SU-DHL-6 (cell line): Measurements from ENCODE around the gene EXD3.

Experiments
- H2AFZ ChIP-seq: fragments of 200-600 bp; sonication (generic); 2 replicates; pipeline ENCODE4 v1.6.1; 2014; ENCODE audit warnings: low read depth, mild to moderate bottlenecking, moderate library complexity, mixed read lengths, antibody characterized with exemption, low read length; ENCODE audit not compliant: severe bottlenecking
- H3F3A ChIP-seq: fragments of 200-600 bp; shearing (Covaris generic); 2 replicates; pipeline ENCODE4 v1.6.0; 2016; ENCODE audit warnings: antibody characterized with exemption, mild to moderate bottlenecking; ENCODE audit not compliant: insufficient read depth
- H3K27ac ChIP-seq: fragments of 200-600 bp; sonication (generic); 2 replicates; pipeline ENCODE4 v1.5.1; 2016; ENCODE audit warnings: low read depth, mild to moderate bottlenecking, low read length, moderate library complexity, mixed read lengths
- H3K27me3 ChIP-seq: fragments of 200-600 bp; sonication (generic), shearing (Covaris generic); 2 replicates; pipeline ENCODE4 v1.6.0; 2014; ENCODE audit warnings: mild to moderate bottlenecking, low read length
- H3K36me3 ChIP-seq: fragments of 200-600 bp; sonication (generic); 2 replicates; pipeline ENCODE4 v1.6.1; 2014; ENCODE audit warnings: mild to moderate bottlenecking, low read length, mixed read lengths
- H3K4me2 ChIP-seq: fragments of 300-600, 200-600 bp; shearing (Covaris generic), sonication (generic); 2 replicates; pipeline ENCODE4 v1.6.0; 2014; ENCODE audit warnings: low read length, low read depth, mild to moderate bottlenecking; ENCODE audit not compliant: poor library complexity, severe bottlenecking
- H3K4me3 ChIP-seq: fragments of 200-600 bp; sonication (generic); 2 replicates; pipeline ENCODE4 v1.5.1; 2014; ENCODE audit warnings: antibody characterized with exemption, low read length, mild to moderate bottlenecking, mixed read lengths; ENCODE audit not compliant: insufficient read depth, poor library complexity, severe bottlenecking
- H3K79me2 ChIP-seq: fragments of 200-600 bp; sonication (generic); 2 replicates; pipeline ENCODE4 v1.6.1; 2014; ENCODE audit warnings: mild to moderate bottlenecking, low read length, moderate library complexity; ENCODE audit not compliant: insufficient read depth
- H3K9ac ChIP-seq: fragments of 200-600 bp; sonication (generic); 2 replicates; pipeline ENCODE4 v1.7.0; 2014; ENCODE audit warnings: mild to moderate bottlenecking, low read length
- H3K9me2 ChIP-seq: fragments of 200-600 bp; sonication (generic); replicated peaks from 2 replicates; pipeline ENCODE4 v1.6.1; 2014; ENCODE audit warnings: low read length; ENCODE audit not compliant: insufficient read depth
- H3K9me3 ChIP-seq: fragments of 200-600 bp; sonication (generic); 2 replicates; pipeline ENCODE4 v1.6.1; 2014; ENCODE audit warnings: low read length, mixed read lengths; ENCODE audit not compliant: insufficient read depth
- H4K20me1 ChIP-seq: fragments of 200-600 bp; sonication (generic); 2 replicates; pipeline ENCODE4 v1.6.1; 2014; ENCODE audit warnings: low read depth, mild to moderate bottlenecking, antibody characterized with exemption, low read length, moderate library complexity, mixed read lengths
- CTCF ChIP-seq: fragments of 200-600 bp; sonication (generic); IDR thresholded peaks from one replicate; pipeline ENCODE4 v1.5.1; 2017; ENCODE audit warnings: antibody characterized with exemption, mild to moderate bottlenecking, low read length, moderate library complexity; ENCODE audit not compliant: insufficient read depth, poor library complexity, severe bottlenecking
- EZH2phosphoT487 ChIP-seq: fragments of 200-600 bp; sonication (generic), shearing (Covaris generic); conservative IDR thresholded peaks from 2 replicates; pipeline ENCODE4 v1.6.1; 2018; ENCODE audit warnings: mild to moderate bottlenecking, antibody characterized with exemption, low read length, moderate library complexity, mixed read lengths

EXD3 gene

GRCh38 chr9:137415451-137415850, 7.5 kb downstream of the EXD3 start:
- Histone ChIP-seq H3K4me3 (no peak overlapping the region), H2AFZ (no peak overlapping the region), H3K9me3 (no peaks in the 10 kb centered on the region), H3K79me2 (no peaks in the 10 kb centered on the region), H3K9me2 (no peaks in the 10 kb centered on the region), H3K27ac (no peak overlapping the region), H3K36me3 (no peaks in the 10 kb centered on the region), H3F3A (no peaks in the 10 kb centered on the region), H3K4me2 (no peak overlapping the region), H3K27me3 (no peaks in the 10 kb centered on the region), H4K20me1 (peaks cover 4% of the 10 kb centered on the region), H3K9ac (no peak overlapping the region)
- TF ChIP-seq EZH2phosphoT487 (no peak), CTCF (no peak)

GRCh38 chr9:137412431-137412830, 10.5 kb downstream of the EXD3 start:
- no peak overlapping the region for H3K4me3 ChIP-seq

DNA sequence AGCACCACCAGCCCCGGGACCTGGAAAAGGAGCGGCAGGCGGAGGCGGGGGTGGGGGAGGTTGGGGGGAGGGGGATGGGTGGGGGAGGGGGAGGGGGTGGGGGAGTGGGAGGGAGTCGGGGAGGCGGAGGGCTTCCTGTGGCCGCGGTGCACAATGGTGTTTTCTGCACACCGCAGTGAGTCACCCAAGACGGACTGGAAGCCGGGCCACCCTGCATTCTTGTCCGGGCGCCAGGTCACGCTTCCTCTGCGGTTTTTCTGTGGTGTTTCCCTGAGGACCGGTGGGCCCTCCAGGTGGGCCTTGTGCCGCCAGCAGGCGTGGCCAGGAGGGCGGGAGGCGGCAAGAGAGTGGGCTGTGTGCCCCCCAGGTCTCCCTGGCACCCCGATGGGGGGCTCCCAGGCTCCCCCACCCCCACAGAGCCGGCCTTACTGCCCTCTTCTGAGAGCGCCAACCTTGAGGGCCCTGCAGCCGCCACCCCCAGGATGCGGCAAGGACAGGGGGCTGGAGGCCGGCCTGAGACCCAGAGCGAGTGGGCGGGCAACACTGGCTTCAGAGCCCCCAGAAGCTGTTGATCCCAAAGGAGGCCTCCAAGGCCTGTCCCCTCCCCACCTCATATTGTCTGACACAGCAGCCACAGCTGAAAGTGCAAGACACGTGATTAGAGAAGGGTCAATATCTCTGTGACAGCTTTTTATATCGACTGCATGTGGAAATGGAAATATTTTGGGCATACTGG, 11.1 kb downstream of the EXD3 start:
- Histone ChIP-seq H3K27me3 (no peaks in the 10 kb centered on the region), H3F3A (no peaks in the 10 kb centered on the region), H3K9me2 (no peaks in the 10 kb centered on the region), H3K36me3 (no peaks in the 10 kb centered on the region), H3K4me2 (no peak overlapping the region), H4K20me1 (no peaks in the 10 kb centered on the region; the same call in 1 of the 2 replicates), H3K9ac (no peak overlapping the region), H3K9me3 (no peaks in the 10 kb centered on the region), H3K27ac (no peak overlapping the region), H3K79me2 (no peaks in the 10 kb centered on the region), H3K4me3 (no peak overlapping the region), H2AFZ (no peak overlapping the region)
- no peak for TF ChIP-seq EZH2phosphoT487
- no peak for TF ChIP-seq CTCF

More at GRCh38 chr9:137412431-137412830, 10.5 kb downstream of the EXD3 start:
- H3F3A ChIP-seq, result no peaks in the 10 kb centered on the region
- no peak overlapping the region for H3K4me2 ChIP-seq
- TF ChIP-seq CTCF (no peak), EZH2phosphoT487 (no peak)
- no peaks in the 10 kb centered on the region for H3K9me3 ChIP-seq
- no peaks in the 10 kb centered on the region for H3K79me2 ChIP-seq
- no peak overlapping the region for H2AFZ ChIP-seq
- H3K27me3 ChIP-seq, result no peaks in the 10 kb centered on the region
- no peaks in the 10 kb centered on the region for H3K9me2 ChIP-seq
- H3K9ac ChIP-seq, result no peak overlapping the region
- no peaks in the 10 kb centered on the region for H3K36me3 ChIP-seq
- no peaks in the 10 kb centered on the region; the same call in 1 of the 2 replicates for H4K20me1 ChIP-seq
- no peak overlapping the region for H3K27ac ChIP-seq
